ENCODE data around the gene ARIH2.
"Not testable (repeated sequence)": the region's sequence is repeated elsewhere in the genome, so short reads cannot be mapped to it uniquely, and the experiment has no call there.

Gene ARIH2

DNA sequence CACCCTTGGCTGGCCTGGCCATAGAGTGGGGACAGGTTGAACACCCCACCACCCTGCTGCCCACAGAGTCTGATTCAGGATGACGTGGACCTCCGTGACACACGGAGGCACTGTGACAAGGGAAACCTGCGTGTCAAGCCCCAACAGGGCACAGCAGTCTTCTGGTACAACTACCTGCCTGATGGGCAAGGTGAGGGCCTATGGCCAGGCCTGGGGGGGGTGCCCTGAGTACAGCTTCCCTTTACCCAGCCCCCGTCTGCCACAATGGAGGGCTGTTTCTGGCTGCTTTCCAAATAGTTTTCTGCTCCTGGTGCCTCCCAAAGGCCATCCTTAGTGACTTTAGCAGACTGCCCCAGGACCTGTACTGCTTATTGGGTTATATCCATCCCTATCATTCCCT, 87.4 kb downstream of the ARIH2 start:
- ATAC-seq: no peak

DNA sequence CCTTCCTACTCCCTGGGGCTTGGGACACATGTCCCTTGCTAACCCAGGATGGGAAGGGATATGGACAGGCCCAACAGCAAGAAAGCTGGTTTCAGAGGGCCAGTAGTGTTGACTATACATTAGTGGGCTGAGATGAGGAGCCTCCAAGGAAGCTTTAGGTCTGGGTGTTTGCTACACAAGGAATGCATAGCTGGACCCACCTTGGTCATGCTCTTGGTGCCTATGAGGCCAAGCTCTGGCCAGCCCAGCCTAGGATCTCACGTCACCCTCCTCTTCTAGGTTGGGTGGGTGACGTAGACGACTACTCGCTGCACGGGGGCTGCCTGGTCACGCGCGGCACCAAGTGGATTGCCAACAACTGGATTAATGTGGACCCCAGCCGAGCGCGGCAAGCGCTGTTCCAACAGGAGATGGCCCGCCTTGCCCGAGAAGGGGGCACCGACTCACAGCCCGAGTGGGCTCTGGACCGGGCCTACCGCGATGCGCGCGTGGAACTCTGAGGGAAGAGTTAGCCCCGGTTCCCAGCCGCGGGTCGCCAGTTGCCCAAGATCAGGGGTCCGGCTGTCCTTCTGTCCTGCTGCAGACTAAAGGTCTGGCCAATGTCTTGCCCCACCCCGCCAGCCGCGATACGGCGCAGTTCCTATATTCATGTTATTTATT, 87.9 kb downstream of the ARIH2 start:
- ATAC-seq: no peak

DNA sequence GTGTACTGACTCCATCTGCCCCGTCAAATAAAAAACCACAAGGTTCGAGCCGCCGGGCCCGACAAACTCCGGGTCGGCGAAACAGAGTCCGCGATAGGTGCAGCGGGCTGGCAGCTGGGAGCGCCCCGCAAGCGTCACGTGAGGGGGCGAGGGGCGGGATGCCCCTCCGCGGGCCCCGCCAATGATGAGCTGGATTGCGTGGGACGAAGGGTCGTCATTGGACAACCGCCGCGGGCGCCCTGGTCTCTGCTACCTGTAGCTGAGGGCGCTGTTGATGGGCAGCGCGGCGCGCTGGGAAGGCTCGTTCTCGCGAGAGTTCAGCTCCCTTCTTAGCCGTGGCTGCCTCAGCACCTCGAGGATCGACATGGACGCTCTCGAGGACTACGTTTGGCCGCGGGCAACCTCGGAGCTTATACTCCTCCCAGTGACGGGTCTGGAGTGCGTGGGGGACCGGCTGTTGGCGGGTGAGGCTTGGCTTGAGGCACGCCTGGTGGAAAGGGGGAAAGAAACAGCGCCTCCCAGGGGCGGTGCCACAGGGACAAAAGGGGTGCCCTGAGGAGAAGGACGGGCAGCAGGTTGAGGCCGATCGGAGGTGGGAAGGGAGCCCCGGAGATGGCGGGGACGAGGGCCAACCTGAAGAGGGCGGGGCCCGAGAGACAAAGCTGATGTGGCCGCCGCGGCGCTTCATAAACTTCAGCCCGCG, 88.6 kb downstream of the ARIH2 start, which contains the start of gene WDR6:
Gene WDR6, plus strand, starts transcription at position 324 of the 703 bp plus-strand sequence. Its CDS starts 41 bp downstream, at position 365.
- ATAC-seq: peak; percentile 91 to 94

DNA sequence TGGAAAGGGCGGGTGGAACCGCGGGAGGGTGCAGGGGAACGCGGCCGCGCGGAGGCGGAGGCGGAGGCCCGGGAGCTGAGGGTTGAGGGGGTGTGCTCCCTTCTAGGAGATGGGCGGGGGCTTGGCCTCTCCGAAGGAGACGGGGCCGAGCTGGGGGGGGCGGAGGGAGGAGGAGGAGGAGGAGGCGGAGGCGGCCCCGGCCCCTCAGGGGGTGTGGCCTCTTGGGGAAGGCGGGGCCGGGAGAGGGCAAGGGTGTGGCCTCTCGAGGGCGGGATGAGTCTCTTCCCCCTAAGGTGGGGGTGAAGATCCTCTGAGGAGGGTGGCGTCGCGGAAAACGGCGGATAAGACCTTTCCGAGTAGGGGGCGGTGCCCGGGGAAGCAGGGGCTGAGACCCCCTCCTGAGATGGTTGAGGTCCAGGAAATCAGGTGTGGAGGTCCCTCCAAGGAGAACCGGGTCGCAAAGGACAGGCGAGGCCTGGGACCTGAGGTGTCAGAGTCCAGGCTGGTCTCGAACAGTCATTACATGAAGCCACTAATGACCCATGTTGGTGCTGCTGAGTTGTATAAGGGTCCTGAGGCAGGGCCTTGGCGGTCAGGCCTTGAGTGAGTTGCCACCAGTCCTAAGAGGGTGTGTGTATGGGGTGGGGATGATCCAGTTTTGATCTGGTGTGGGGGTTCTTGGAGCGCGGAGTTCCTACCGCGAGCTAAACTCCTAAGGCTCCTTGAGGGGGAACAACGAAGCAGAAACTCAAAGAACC, 89.3 kb downstream of the ARIH2 start:
- peak; percentile 52 to 53 for ATAC-seq

DNA sequence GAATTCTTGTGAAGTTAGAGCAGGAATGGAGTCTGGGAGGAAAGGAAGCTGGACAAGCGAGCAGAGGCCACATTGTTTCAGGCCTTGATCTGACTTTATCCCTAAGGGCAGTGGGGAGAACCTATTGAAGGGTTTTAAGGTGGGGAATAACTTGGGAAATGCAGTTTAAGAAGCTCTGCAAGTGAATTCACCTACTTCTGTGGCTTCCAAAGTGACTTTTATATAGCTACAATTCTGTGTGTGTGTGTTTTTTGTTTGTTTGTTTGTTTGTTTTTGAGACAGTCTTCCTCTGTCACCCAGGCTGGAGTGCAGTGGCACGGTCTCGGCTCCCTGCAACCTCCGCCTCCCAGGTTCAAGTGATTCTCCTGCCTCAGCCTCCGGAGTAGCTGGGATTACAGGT, 90.0 kb downstream of the ARIH2 start:
- ATAC-seq: not testable (repeated sequence)

DNA sequence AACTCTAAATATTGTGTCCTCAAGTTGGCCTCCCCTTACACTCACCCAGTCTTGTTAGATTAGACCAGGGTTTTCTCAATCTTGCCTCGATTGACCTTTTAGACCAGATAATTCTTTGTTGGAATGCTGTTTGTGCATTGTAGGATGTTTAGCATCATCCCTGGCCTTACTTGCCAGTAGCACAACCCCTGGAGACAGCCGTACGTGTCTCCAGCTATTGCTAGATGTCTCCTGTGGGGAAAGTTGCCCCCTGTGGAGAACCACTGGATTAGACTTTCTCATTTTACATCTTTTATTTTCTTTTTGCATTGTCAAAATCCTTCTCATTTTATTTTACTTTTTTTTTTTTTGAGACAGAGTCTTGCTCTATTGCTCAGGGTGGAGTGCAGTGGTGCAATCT, 90.8 kb downstream of the ARIH2 start:
- ATAC-seq: no peak

DNA sequence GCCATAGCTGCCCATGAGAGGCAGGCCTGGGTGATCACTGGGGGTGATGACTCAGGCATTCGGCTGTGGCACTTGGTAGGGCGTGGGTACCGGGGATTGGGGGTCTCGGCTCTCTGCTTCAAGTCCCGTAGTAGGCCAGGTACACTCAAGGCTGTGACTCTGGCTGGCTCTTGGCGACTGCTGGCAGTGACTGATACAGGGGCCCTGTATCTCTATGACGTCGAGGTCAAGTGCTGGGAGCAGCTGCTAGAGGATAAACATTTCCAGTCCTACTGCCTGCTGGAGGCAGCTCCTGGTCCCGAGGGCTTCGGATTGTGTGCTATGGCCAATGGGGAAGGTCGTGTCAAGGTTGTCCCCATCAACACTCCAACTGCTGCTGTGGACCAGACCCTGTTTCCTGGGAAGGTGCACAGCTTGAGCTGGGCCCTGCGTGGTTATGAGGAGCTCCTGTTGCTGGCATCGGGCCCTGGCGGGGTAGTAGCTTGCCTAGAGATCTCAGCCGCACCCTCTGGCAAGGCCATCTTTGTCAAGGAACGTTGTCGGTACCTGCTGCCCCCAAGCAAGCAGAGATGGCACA, 93.9 kb downstream of the ARIH2 start:
- ATAC-seq: no peak

DNA sequence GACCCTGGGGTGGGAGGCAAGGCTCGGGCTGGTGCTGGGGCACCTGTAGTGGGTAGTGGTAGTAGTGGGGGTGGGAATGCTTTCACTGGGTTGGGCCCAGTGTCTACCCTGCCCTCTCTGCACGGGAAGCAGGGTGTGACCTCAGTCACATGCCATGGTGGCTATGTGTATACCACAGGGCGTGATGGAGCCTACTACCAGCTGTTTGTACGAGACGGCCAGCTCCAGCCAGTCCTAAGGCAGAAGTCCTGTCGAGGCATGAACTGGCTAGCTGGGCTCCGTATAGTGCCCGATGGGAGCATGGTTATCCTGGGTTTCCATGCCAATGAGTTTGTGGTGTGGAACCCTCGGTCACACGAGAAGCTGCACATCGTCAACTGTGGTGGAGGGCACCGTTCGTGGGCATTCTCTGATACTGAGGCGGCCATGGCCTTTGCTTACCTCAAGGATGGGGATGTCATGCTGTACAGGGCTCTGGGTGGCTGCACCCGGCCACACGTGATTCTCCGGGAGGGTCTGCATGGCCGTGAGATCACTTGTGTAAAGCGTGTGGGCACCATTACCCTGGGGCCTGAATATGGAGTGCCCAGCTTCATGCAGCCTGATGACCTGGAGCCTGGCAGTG, 94.6 kb downstream of the ARIH2 start:
- ATAC-seq: no peak

DNA sequence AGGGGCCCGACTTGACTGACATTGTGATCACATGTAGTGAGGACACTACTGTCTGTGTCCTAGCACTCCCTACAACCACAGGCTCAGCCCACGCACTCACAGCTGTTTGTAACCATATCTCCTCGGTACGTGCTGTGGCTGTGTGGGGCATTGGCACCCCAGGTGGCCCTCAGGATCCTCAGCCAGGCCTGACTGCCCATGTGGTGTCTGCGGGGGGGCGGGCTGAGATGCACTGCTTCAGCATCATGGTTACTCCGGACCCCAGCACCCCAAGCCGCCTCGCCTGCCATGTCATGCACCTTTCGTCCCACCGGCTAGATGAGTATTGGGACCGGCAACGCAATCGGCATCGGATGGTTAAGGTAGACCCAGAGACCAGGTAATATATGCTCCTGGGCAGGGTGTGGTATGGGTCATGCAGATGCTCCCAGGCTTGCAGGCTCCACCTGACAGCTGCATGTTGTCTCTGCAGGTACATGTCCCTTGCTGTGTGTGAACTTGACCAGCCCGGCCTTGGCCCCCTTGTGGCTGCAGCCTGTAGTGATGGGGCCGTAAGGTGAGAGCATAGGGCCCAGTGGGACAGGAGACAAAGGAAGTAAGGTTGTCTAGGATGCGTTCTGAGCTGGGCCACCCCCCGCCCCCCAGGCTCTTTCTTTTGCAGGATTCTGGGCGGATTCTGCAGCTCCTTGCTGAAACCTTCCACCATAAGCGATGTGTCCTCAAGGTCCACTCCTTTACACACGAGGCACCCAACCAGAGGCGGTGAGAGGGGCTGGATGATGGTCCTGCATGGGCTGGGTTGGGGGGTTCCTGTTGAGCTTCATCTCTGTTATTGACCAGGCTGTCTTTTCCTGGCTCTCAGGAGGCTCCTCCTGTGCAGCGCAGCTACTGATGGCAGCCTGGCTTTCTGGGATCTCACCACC, 95.4 kb downstream of the ARIH2 start:
- peak in 1 of 2 donors; percentile 42 for ATAC-seq

DNA sequence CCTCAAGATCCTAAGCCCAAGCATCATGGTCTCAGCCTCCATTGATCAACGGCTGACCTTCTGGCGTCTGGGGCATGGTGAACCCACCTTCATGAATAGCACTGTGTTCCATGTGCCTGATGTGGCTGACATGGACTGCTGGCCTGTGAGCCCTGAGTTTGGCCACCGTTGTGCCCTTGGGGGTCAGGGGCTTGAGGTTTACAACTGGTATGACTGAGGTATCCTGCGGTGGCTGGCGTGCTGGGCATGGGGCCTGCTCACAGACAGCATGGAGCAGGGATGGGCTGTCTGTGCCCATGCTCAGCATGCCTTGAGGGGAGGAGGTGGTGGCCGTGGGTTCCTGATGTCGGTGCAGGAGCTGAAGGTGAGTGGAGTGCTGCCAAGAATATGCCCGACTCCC, 96.4 kb downstream of the ARIH2 start:
- ATAC-seq: no peak

DNA sequence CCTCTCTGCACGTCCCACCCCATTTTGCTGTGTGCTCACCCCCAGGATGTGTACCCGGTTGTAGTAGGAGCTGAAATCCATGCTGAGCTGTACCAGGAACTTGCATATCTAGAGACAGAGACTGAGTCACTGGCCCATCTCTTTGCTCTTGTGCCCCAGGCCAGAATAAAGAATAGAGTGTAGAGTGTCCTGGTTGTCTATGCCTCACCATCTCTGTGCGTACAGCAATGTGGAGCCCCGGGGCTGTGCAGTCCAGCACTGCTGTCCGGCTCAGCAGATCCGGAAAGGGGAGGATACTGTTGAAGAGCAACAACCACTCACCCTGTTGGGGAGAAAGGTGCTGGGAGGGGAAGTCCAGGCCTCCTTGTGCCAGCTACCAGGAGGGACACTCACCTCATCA, 97.1 kb downstream of the ARIH2 start:
- ATAC-seq: no peak

DNA sequence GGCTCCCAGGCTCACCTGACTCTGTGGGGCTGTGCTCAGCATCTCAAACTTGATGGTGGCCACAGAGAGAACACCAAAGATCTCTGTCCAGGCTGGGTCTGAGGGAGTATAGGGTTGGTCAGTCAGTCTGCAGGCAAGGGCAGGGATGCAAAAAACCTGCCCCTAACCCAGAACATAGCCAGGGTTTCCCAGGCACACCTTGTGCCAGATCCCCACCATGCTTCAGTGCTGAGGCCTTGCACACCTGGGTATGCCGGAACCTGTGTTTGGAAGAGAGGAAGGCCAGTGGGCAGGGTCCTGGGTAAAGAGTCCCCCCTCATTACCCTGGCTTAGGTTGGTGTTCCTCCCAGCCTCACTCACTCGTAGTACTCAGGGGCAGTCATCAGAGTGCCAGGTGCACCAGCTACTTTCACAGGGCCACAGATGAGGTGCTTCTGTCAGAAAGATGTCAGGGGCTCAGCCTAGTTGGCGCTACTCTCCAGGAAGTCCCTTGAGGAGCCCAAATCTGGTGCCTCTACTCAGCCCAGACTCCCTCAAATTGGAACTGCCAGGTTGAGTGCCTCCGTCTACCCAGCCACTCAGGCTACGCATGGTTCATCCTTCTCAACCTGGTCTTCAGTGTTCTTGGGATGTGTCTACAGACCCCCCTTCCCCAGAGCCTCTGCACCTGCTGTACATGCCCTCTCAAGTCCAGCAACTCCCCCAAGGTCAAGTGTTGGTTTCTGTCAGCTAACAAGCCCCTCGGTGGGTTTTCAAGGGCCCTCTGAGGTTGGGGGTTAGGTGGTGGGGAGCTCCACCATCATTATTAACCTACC, 98.0 kb downstream of the ARIH2 start:
- ATAC-seq: no peak

DNA sequence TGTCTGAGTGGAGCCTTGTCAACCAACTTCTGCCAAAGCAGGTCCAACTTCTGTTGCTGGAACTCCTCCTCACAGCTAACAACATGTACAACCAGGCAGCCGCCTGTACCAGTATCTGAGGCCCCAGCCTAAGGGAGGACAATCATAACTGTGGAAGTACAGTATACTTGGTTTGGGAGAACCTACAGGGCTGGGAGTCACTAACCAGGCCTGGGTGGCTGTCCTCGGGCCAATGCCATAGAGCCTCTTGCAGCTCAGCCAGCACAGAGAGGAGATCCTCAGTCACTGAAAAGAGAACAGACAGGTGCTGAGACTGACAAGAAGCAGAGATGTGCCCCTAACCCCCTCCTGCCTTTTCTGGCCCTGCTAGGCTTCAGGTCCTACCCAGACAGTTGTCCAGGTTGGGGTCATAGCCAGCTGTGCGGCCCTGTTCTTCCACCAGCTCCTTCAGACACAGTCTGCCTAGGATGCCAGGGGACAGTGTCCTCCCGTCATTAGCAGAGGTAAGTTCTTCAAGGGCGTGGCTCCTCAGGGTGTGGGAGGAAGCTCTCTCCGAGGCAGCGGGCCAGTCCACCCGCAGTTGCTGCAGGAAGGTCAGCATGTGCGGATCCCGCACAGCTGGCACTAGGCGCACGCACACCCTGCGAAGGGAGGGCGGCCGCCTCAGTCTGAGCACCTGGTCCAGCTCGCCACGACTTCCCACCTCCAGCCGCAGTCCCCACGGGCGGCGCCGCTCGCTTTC, 98.8 kb downstream of the ARIH2 start:
- ATAC-seq: no peak

DNA sequence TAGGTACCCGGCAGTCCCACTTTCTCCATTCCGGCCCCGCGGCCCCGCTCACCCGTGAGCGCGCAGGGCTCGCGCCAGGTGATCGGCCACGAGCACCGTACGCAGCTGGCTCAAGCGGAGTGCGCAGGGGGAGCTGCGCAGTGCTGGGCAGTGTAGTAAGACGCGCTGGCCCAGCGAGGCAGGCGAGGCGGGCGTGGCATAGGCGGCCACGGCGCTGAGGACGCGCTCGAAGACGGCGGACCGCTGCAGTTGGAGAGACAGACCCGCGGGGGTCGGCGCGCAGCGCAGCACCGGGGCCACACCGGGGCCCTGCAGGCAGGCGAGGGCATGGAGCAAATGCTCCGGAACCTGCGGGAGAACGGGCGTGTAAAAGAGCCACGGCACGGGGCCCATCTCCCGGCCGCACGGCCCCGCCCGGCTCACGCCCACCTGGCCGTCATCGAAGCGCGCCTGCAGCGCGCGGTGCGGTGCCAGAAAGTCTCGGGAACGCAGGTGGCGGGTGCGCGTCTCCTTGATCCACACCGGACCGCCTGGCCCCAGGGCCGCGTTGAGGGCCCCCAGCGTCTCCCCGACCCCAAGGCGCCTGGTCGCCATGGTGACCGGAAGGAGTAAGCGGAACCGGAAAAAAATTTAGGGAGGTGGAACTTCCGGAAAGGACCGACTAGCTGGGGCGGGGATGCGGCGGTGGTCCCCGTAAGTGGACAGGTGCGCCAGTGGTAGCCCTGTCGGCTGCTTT, 99.5 kb downstream of the ARIH2 start, which contains the start of gene DALRD3:
Gene DALRD3, minus strand, starts transcription at position 610 of the 736 bp plus-strand sequence. Its CDS starts 16 bp downstream, at position 594.
- peak; percentile 3 to 6 for ATAC-seq

DNA sequence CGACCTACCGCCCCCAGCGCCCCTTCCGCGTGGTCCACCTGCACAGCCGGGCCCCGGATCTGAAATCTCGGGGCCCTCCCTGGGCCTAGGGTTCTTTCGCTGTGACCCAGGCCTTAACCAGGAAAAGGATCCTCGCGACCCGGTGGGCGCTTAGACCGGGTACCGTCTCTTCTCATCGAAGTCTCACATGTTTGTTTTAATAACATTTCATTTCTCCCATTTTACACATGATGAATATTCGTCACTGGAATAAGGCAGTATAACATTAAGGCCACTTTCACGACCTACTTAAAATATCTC, 100.0 kb downstream of the ARIH2 start:
- no peak for ATAC-seq

DNA sequence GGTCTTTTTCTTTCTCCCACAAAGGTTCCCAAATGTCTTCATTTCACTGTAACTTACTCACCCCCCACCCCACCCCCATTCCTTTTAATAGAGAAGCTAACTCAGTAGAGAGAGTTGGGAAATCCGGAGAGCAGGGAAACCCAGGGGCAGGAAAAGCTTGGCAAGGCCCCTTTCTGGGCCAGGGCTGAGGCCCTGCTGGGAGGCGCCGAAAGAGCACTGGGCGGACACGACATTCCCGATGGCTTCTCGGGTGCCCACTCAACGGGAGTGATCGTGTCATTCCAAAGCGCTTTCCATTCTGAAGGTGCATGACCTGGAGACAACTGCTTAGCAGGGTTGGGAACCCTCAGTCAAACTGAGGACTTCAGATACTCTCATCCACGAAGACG, 101.3 kb downstream of the ARIH2 start:
- no peak for ATAC-seq

DNA sequence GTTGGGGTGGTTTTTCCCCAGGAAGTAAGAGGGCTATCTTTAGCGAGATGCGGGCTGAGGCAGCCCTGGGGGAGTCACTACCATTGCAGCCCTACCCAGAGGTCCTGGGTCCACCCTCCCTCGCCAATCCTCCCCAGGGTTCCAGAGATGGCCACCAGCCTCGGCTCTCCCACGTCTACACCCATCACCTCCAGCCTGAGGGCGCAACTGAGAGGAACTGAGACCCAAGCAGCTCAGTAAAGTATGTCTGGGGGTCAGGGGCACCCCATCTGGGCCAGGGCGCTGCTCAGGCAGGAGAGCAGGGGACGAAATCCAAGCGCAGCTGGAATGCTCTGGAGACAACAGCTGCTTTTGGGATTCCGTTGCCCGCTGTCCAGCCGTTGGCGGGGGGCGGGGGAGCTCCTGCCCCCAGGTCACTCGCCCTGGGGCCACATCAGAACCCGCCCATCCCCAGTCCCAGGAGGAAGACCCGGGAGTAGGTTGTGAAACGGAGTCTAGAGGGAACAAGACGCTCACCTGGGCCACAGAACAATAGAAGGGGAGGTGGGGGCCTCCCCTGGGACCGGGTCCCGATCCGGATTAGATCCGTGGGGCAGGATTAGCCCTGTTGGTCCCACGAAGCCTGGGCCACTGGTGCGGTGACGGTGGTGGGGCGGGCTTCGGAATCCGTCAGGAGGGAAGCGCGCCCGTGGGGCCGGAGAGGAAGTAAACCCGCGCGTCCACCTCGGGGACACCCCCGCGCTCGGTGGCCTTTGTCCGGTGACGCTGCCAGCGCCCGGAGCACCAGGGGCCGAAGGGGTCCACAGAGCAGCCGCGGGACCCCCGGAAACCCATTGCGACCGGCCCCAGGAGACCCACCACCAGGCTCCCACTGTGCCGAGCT, 101.9 kb downstream of the ARIH2 start:
- no peak for ATAC-seq

DNA sequence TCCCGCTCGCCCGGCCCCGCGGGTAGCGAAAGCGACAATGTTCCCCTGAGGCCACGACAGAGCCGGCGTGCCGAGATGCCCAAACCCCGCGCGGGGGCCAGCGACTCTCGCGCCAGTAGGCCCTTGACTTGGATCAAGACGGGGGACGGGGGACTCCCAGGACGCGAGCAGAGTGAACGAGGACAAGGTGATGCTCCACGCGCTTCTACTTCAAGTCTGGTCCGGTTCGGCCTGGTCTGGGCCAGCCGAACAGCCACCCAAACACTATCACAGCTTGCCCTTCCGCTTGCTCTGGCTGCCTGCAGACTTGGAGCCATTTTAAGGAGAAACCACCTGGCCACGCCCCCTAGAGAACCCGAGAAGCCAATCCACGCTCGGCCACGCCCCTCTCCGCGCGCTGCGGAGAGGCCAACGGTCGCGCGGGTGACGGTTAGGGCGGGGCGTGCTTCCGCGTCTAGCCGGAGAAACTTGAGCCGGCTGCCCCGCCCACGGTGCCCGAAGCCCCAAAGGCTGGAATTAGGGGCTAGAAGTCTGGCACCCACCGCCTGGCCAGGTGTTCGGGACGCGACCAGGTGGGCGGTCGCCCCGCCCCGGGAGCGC, 102.7 kb downstream of the ARIH2 start:
- peak; percentile 72 for ATAC-seq
